Measurements from ENCODE around the gene ZSWIM4. TPM values are rescaled to one million over a fixed set of nuclear protein-coding genes. Genes with fewer than 3 reads are reported as not detected.

ZSWIM4 gene
- total and polyA plus RNA-seq, 2 of the 13 experiments (the other 11 are each of a cell fraction or from before 2014, with no cell fraction given), result 0.33 to 0.86 TPM

DNA sequence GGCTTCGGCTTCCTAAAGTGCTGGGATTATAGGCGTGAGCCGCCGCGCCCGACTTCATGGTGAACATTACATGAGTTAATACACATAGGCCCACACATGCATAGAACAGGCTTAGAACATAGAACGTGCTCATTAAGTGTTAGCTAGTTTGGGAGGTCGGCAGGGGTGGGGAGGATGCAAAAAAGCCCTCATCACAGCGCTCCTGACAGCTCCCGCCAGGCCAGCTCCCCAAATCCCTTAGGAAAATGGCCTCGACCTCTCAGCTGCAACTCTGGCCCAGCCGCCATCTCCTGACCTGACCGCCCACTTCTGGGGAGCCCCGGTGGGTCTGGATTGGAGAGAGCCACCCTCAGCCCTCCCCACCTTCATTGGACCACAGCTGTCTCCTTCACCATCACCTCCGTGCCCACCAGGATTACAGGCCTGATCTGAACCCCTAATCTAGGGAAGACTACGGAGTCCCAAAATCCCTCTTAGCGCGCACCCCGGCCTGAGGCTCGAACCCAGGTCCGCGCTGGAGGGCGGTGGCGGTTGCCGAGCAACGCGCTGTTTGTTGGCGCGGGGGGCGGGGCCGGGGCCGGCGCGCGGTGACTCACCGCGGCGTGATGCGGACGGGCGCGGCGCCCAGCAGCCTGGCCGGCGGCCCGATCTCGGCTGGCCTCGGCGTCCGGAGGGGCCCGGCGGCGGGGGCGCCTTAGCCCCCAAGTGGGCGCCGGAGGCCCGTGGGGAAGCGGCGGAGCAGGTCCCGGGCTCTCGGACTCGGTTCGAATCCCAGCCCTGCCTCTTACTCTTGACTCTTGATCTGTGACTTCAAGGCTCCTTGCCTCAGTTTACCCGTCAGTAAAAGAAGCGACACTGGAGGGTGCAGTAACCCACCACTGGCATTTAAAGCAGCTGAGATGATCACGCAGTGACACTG, 55.0 kb downstream of the ZSWIM4 start (continued):
- TF ChIP-seq, protein P1, sequence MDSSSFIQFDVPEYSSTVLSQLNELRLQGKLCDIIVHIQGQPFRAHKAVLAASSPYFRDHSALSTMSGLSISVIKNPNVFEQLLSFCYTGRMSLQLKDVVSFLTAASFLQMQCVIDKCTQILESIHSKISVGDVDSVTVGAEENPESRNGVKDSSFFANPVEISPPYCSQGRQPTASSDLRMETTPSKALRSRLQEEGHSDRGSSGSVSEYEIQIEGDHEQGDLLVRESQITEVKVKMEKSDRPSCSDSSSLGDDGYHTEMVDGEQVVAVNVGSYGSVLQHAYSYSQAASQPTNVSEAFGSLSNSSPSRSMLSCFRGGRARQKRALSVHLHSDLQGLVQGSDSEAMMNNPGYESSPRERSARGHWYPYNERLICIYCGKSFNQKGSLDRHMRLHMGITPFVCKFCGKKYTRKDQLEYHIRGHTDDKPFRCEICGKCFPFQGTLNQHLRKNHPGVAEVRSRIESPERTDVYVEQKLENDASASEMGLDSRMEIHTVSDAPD (CRISPR knock-in tag; IDR thresholded peaks at IDR 0.05), result no peak
- TF ChIP-seq, protein P2, sequence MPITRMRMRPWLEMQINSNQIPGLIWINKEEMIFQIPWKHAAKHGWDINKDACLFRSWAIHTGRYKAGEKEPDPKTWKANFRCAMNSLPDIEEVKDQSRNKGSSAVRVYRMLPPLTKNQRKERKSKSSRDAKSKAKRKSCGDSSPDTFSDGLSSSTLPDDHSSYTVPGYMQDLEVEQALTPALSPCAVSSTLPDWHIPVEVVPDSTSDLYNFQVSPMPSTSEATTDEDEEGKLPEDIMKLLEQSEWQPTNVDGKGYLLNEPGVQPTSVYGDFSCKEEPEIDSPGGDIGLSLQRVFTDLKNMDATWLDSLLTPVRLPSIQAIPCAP (CRISPR knock-in tag; IDR thresholded peaks at IDR 0.05; ENCODE audit: low read depth), result no peak
- TF ChIP-seq HNF4A (CRISPR knock-in tag; IDR thresholded peaks at IDR 0.05) (no peak), SP5 (CRISPR knock-in tag; IDR thresholded peaks at IDR 0.05; ENCODE audit: borderline replicate concordance, low read depth) (peak; percentile 62), NFKBIZ (CRISPR knock-in tag; IDR thresholded peaks at IDR 0.05) (no peak), HNRNPH1 (optimal IDR thresholded peaks at IDR 0.05; ENCODE audit: low read depth, low read length) (no peak), ZNF652 (CRISPR knock-in tag; IDR thresholded peaks at IDR 0.05; ENCODE audit: borderline replicate concordance, low read depth) (no peak), XRCC5 (optimal IDR thresholded peaks at IDR 0.05; ENCODE audit: low read length) (peak; percentile 12), SP4 (CRISPR knock-in tag; IDR thresholded peaks at IDR 0.05) (0 out of 2 replicates have a peak, but pooled peaks have one; percentile 34), ZNF773 (CRISPR knock-in tag; IDR thresholded peaks at IDR 0.05; ENCODE audit: borderline replicate concordance) (no peak)
- TF ChIP-seq, protein P3, sequence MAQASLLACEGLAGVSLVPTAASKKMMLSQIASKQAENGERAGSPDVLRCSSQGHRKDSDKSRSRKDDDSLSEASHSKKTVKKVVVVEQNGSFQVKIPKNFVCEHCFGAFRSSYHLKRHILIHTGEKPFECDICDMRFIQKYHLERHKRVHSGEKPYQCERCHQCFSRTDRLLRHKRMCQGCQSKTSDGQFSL (CRISPR knock-in tag; IDR thresholded peaks at IDR 0.05), result no peak
- TF ChIP-seq, protein P4, sequence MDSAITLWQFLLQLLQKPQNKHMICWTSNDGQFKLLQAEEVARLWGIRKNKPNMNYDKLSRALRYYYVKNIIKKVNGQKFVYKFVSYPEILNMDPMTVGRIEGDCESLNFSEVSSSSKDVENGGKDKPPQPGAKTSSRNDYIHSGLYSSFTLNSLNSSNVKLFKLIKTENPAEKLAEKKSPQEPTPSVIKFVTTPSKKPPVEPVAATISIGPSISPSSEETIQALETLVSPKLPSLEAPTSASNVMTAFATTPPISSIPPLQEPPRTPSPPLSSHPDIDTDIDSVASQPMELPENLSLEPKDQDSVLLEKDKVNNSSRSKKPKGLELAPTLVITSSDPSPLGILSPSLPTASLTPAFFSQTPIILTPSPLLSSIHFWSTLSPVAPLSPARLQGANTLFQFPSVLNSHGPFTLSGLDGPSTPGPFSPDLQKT (CRISPR knock-in tag; IDR thresholded peaks at IDR 0.05; ENCODE audit: borderline replicate concordance), result no peak
- TF ChIP-seq, protein P5, sequence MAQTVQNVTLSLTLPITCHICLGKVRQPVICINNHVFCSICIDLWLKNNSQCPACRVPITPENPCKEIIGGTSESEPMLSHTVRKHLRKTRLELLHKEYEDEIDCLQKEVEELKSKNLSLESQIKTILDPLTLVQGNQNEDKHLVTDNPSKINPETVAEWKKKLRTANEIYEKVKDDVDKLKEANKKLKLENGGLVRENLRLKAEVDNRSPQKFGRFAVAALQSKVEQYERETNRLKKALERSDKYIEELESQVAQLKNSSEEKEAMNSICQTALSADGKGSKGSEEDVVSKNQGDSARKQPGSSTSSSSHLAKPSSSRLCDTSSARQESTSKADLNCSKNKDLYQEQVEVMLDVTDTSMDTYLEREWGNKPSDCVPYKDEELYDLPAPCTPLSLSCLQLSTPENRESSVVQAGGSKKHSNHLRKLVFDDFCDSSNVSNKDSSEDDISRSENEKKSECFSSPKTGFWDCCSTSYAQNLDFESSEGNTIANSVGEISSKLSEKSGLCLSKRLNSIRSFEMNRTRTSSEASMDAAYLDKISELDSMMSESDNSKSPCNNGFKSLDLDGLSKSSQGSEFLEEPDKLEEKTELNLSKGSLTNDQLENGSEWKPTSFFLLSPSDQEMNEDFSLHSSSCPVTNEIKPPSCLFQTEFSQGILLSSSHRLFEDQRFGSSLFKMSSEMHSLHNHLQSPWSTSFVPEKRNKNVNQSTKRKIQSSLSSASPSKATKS (CRISPR knock-in tag; IDR thresholded peaks at IDR 0.05), result no peak
- TF ChIP-seq, protein P6, sequence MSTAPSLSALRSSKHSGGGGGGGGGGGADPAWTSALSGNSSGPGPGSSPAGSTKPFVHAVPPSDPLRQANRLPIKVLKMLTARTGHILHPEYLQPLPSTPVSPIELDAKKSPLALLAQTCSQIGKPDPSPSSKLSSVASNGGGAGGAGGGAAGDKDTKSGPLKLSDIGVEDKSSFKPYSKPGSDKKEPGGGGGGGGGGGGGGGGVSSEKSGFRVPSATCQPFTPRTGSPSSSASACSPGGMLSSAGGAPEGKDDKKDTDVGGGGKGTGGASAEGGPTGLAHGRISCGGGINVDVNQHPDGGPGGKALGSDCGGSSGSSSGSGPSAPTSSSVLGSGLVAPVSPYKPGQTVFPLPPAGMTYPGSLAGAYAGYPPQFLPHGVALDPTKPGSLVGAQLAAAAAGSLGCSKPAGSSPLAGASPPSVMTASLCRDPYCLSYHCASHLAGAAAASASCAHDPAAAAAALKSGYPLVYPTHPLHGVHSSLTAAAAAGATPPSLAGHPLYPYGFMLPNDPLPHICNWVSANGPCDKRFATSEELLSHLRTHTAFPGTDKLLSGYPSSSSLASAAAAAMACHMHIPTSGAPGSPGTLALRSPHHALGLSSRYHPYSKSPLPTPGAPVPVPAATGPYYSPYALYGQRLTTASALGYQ (CRISPR knock-in tag; IDR thresholded peaks at IDR 0.05), result no peak
